H9 (cell line): ENCODE data around the gene RHOB. TPM values are rescaled to one million over a fixed set of nuclear protein-coding genes. Genes with fewer than 3 reads are reported as not detected.

Experiments used
- DNase-seq: peaks from one replicate; pipeline ENCODE4 v3.0.0-alpha.2; 2017
- H2AFZ ChIP-seq: one replicate; pipeline ENCODE4 v1.6.1; 2013; ENCODE audit warnings: mild to moderate bottlenecking, low read length, control low read depth, moderate library complexity
- H2AK5ac ChIP-seq: 2 replicates; pipeline ENCODE4 v1.6.1; 2013; ENCODE audit warnings: low read length, control low read depth, mixed read lengths; ENCODE audit not compliant: insufficient read length
- H2BK120ac ChIP-seq: one replicate; pipeline ENCODE4 v1.6.1; 2013; ENCODE audit warnings: low read depth, mild to moderate bottlenecking, low read length, control low read depth, inconsistent platforms; ENCODE audit not compliant: poor library complexity, severe bottlenecking
- H2BK12ac ChIP-seq: 2 replicates; pipeline ENCODE4 v1.6.1; 2013; ENCODE audit warnings: low read length, control low read depth, mixed read lengths, low read depth; ENCODE audit not compliant: insufficient read length
- H2BK15ac ChIP-seq: 2 replicates; pipeline ENCODE4 v1.6.1; 2013; ENCODE audit warnings: low read depth, low read length, control low read depth
- H2BK20ac ChIP-seq: one replicate; pipeline ENCODE4 v1.6.1; 2013; ENCODE audit warnings: low read depth, mild to moderate bottlenecking, low read length, control low read depth, inconsistent platforms; ENCODE audit not compliant: poor library complexity, severe bottlenecking
- H2BK5ac ChIP-seq: 2 replicates; pipeline ENCODE4 v1.6.1; 2013; ENCODE audit warnings: low read length, control low read depth, mixed read lengths; ENCODE audit not compliant: insufficient read length
- H3K14ac ChIP-seq: 2 replicates; pipeline ENCODE4 v1.6.1; 2013; ENCODE audit warnings: low read length, control low read depth; ENCODE audit not compliant: insufficient read depth
- H3K18ac ChIP-seq: 2 replicates; pipeline ENCODE4 v1.6.1; 2013; ENCODE audit warnings: low read depth, mild to moderate bottlenecking, mixed read lengths, low read length, control low read depth; ENCODE audit not compliant: insufficient read length
- H3K23ac ChIP-seq: 2 replicates; pipeline ENCODE4 v1.6.1; 2013; ENCODE audit warnings: low read length, control low read depth, mixed read lengths, low read depth; ENCODE audit not compliant: insufficient read length
- H3K23me2 ChIP-seq: 2 replicates; pipeline ENCODE4 v1.6.1; 2013; ENCODE audit warnings: low read depth, mild to moderate bottlenecking, mixed read lengths, low read length, control low read depth; ENCODE audit not compliant: insufficient read length, poor library complexity, severe bottlenecking
- H3K27ac ChIP-seq: 2 replicates; pipeline ENCODE4 v1.5.1; 2013; ENCODE audit warnings: low read length, control low read depth, mixed read lengths, low read depth; ENCODE audit not compliant: insufficient read length
- H3K27me3 ChIP-seq: 2 replicates; pipeline ENCODE4 v1.6.1; 2013; ENCODE audit warnings: low read length, control low read depth, inconsistent platforms; ENCODE audit not compliant: insufficient read depth
- H3K4ac ChIP-seq: 2 replicates; pipeline ENCODE4 v1.6.1; 2013; ENCODE audit warnings: low read depth, mild to moderate bottlenecking, control low read depth, inconsistent platforms, low read length, moderate library complexity
- H3K4me1 ChIP-seq: 2 replicates; pipeline ENCODE4 v1.6.1; 2013; ENCODE audit warnings: low read length, control low read depth, inconsistent platforms; ENCODE audit not compliant: insufficient read depth
- H3K4me2 ChIP-seq: 2 replicates; pipeline ENCODE4 v1.6.1; 2013; ENCODE audit warnings: low read length, control low read depth, mixed read lengths; ENCODE audit not compliant: insufficient read length, insufficient read depth
- H3K56ac ChIP-seq: 2 replicates; pipeline ENCODE4 v1.6.1; 2013; ENCODE audit warnings: low read depth, mild to moderate bottlenecking, mixed read lengths, low read length, control low read depth; ENCODE audit not compliant: insufficient read length
- H3K79me1 ChIP-seq: 2 replicates; pipeline ENCODE4 v1.6.1; 2013; ENCODE audit warnings: low read depth, mild to moderate bottlenecking, moderate library complexity, low read length, control low read depth, inconsistent platforms; ENCODE audit not compliant: insufficient read depth, poor library complexity, severe bottlenecking
- H3K79me2 ChIP-seq: 2 replicates; pipeline ENCODE4 v1.6.1; 2013; ENCODE audit warnings: low read length, control low read depth, inconsistent platforms; ENCODE audit not compliant: insufficient read depth
- H3K9ac ChIP-seq: 2 replicates; pipeline ENCODE4 v1.6.1; 2013; ENCODE audit warnings: low read length, control low read depth, mixed read lengths; ENCODE audit not compliant: insufficient read length; ENCODE audit errors: extremely low read depth
- H3K9me3 ChIP-seq: one replicate; pipeline ENCODE4 v1.6.1; 2013; ENCODE audit warnings: low read depth, low read length, inconsistent platforms; ENCODE audit not compliant: control insufficient read depth
- H3T11ph ChIP-seq: one replicate; pipeline ENCODE4 v1.6.1; 2013; ENCODE audit warnings: mild to moderate bottlenecking, low read length, control low read depth, inconsistent platforms
- H4K20me1 ChIP-seq: one replicate; pipeline ENCODE4 v1.6.1; 2013; ENCODE audit not compliant: control insufficient read depth, insufficient read length, insufficient read depth
- H4K5ac ChIP-seq: 2 replicates; pipeline ENCODE4 v1.6.1; 2013; ENCODE audit warnings: low read depth, mild to moderate bottlenecking, mixed read lengths, low read length, control low read depth; ENCODE audit not compliant: insufficient read length
- H4K8ac ChIP-seq: replicated peaks from 2 replicates; pipeline ENCODE4 v1.6.1; 2013; ENCODE audit warnings: low read length, control low read depth, mixed read lengths, low read depth; ENCODE audit not compliant: insufficient read length
- H4K91ac ChIP-seq: 2 replicates; pipeline ENCODE4 v1.6.1; 2013; ENCODE audit warnings: low read depth, mild to moderate bottlenecking, moderate library complexity, mixed read lengths, low read length, control low read depth; ENCODE audit not compliant: insufficient read length
- H3K27ac Mint-ChIP-seq, 3 experiments: 2 replicates in 2 of 3; 3 replicates in 1 of 3; pipeline ENCODE4 v1.8.0; 2020 to 2021; ENCODE audit warnings: mixed read lengths in 3 of 3, mild to moderate bottlenecking in 1 of 3, moderate library complexity in 1 of 3
- H3K27me3 Mint-ChIP-seq: 2 replicates; pipeline ENCODE4 v1.8.0; 2021; ENCODE audit warnings: low read depth, mild to moderate bottlenecking, moderate library complexity, mixed read lengths
- H3K36me3 Mint-ChIP-seq, 3 experiments: 2 replicates in 2 of 3; 3 replicates in 1 of 3; pipeline ENCODE4 v1.8.0; 2020 to 2021; ENCODE audit warnings: low read depth in 3 of 3, mixed read lengths in 3 of 3; ENCODE audit not compliant: insufficient read depth in 1 of 3
- H3K4me1 Mint-ChIP-seq, 2 experiments: 2 replicates each; pipeline ENCODE4 v1.8.0; 2020; ENCODE audit warnings: mixed read lengths in 2 of 2
- H3K4me3 Mint-ChIP-seq, 2 experiments: 2 replicates in 1 of 2; 3 replicates in 1 of 2; pipeline ENCODE4 v1.8.0; 2020 to 2021; ENCODE audit warnings: mild to moderate bottlenecking in 2 of 2, mixed read lengths in 2 of 2, moderate library complexity in 1 of 2
- H3K9me3 Mint-ChIP-seq, 2 experiments: 2 replicates in 1 of 2; 3 replicates in 1 of 2; pipeline ENCODE4 v1.8.0; 2020; ENCODE audit warnings: mild to moderate bottlenecking in 2 of 2, mixed read lengths in 2 of 2, moderate library complexity in 1 of 2
- CTCF ChIP-seq: fragments of 200-600 bp; sonication (generic); conservative IDR thresholded peaks from 3 replicates; pipeline ENCODE4 v1.8.0; 2021; ENCODE audit warnings: antibody characterized with exemption, mild to moderate bottlenecking
- WGBS: extraction: QIAGEN DNeasy Blood & Tissue Kit; methylation state at CpG from one replicate; pipeline ENCODE4 v1.1.7; 2013; ENCODE audit warnings: missing lambda C conversion rate, low lambda C conversion rate, mixed read lengths; ENCODE audit not compliant: insufficient read length; ENCODE audit errors: extremely low coverage; 5-methylcytosine and 5-hydroxymethylcytosine counted together
- total RNA-seq: library from RNA; stranded (reverse); gene quantifications from 2 replicates; pipeline ENCODE4 v1.2.1, GENCODE V29; 2021

The RHOB gene
- total RNA-seq, 1 experiment from 2014 or later = 10.3 TPM

GRCh38 chr2:20452551-20452950 lies 5.7 kb downstream of the RHOB start:
- Histone ChIP-seq H3K9me3 (no peaks in the 10 kb centered on the region), H4K20me1 (no peaks in the 10 kb centered on the region), H3K27ac (no peak overlapping the region), H3K4ac (no peak overlapping the region), H3K4me1 (no peaks in the 10 kb centered on the region), H3K14ac (no peak overlapping the region), H2AFZ (no peak overlapping the region), H4K5ac (no peak overlapping the region), H3K27me3 (peaks cover 11% of the 10 kb centered on the region; the same call in 1 of the 2 replicates), H3K79me1 (no peaks in the 10 kb centered on the region), H3K4me2 (no peak overlapping the region), H4K8ac (no peak overlapping the region), H2BK15ac (no peak overlapping the region), H3K9ac (no peak overlapping the region), H3K56ac (no peak overlapping the region), H3K23me2 (peaks cover 6% of the 10 kb centered on the region), H3K23ac (no peak overlapping the region), H2BK12ac (no peak overlapping the region), H3T11ph (no peak overlapping the region), H3K18ac (no peak overlapping the region), H4K91ac (no peak overlapping the region), H2AK5ac (no peak overlapping the region), H2BK20ac (no peak overlapping the region), H3K79me2 (no peaks in the 10 kb centered on the region), H2BK5ac (no peak overlapping the region), H2BK120ac (no peak overlapping the region)
- peak; percentile 46 for DNase-seq
- H3K36me3 Mint-ChIP-seq = no peaks in the 10 kb centered on the region
- no CpG with 5 or more reads among the region's 4 CpGs for WGBS
- no peak overlapping the region for H3K4me3 Mint-ChIP-seq
- H3K27me3 Mint-ChIP-seq = peaks cover 88% of the 10 kb centered on the region
- H3K27ac Mint-ChIP-seq = no peak overlapping the region
- H3K4me1 Mint-ChIP-seq = peaks cover 28 to 30% of the 10 kb centered on the region in 2 experiments
- no peaks in the 10 kb centered on the region for H3K9me3 Mint-ChIP-seq
- TF ChIP-seq CTCF = peak; percentile 48; the same call in 2 of the 3 replicates
